ENCODE measurements around the gene SCGN. TPM values are rescaled to one million over a fixed set of nuclear protein-coding genes. Genes with fewer than 3 reads are reported as not detected.

The SCGN gene
- total and polyA plus RNA-seq, 2 of the 13 experiments (the other 11 are each of a cell fraction or from before 2014, with no cell fraction given), result 2.9 to 29.0 TPM

- TF ChIP-seq ZNF619 (CRISPR knock-in tag; IDR thresholded peaks at IDR 0.05) (no peak), DNMT3B (CRISPR knock-in tag; conservative IDR thresholded peaks at IDR 0.05) (no peak), SP1 (IDR thresholded peaks at IDR 0.05) (no peak), SP1 (CRISPR knock-in tag; IDR thresholded peaks at IDR 0.05) (no peak), SNAPC4 (CRISPR knock-in tag; IDR thresholded peaks at IDR 0.05) (no peak), NFE2 (CRISPR knock-in tag; IDR thresholded peaks at IDR 0.05) (no peak), ZNF512B (CRISPR knock-in tag; IDR thresholded peaks at IDR 0.05; ENCODE audit: borderline replicate concordance) (peak; percentile 46; the same call in 1 of the 2 replicates), ZNF782 (CRISPR knock-in tag; IDR thresholded peaks at IDR 0.05; ENCODE audit: borderline replicate concordance) (no peak), ARID2 (CRISPR knock-in tag; IDR thresholded peaks at IDR 0.05; ENCODE audit: borderline replicate concordance) (no peak), ZBTB40 (IDR thresholded peaks at IDR 0.05) (no peak), ZBTB40 (CRISPR knock-in tag; IDR thresholded peaks at IDR 0.05) (peak; percentile 43; the same call in 1 of the 2 replicates), PHF20 (CRISPR knock-in tag; IDR thresholded peaks at IDR 0.05) (no peak)
Observed at GRCh38 chr6:25629198-25629576, 22.8 kb upstream of the SCGN start (continued).
